HG03097 (cell line): Measurements from ENCODE around the gene EVA1C.
"Not testable (repeated sequence)": the region's sequence is repeated elsewhere in the genome, so short reads cannot be mapped to it uniquely, and the experiment has no call there.

Source experiments
- ATAC-seq: cut with Tn5 transposase; IDR thresholded peaks from one replicate; pipeline ENCODE4 v1.9.1; 2021; ENCODE audit not compliant: unreplicated experiment, low FRiP score

EVA1C gene

DNA sequence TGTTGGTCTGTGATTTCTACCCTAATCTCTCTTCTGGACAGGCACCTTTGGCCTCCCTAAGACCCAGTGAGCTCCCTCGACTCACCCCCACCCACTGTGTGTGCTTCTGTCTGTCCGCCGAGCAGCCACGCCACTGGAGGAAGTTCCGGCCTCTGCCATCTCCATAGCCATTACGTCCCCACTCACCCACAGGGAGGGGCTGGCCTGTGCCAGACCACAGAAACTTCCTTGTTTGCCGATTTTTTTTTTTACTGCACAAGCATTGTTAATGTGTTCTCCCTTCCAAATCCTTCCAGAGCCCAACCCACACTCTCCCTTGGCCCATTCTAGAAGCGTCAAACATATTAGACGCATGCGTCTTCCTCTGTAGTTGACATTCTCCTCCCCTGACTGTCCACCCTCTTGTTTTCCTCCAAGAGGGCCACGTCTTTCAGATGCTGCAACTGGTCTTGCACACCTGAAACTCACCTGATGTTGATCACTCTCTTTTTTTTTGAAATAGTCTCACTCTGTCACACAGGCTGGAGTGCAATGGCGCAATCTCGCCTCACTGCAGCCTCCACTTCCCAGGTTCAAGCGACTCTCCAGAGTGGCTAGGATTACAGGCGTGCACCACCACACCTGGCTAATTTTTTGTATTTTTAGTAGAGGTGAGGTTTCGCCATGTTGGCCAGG, 72.3 kb downstream of the EVA1C start:
- ATAC-seq, result no peak

DNA sequence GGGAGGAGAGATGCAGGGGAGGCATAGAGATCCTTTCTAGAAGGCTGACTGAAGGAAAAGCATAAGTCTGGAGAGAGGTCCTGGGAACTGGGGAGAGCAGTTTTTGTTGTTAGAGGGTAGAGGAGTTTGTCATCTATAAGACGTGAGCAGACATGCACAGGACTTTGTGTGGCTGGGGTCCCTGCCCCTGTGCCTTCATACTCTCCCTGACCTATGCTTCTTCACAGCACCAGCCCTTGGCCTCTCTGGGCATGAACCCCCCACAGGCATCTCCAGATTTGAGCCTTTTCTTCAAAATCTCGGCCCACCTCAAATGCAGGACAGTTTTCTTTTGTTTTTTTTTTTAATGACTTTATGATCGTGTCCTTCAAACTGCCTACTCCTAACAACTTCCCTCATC, 79.9 kb downstream of the EVA1C start:
- ATAC-seq, result no peak

DNA sequence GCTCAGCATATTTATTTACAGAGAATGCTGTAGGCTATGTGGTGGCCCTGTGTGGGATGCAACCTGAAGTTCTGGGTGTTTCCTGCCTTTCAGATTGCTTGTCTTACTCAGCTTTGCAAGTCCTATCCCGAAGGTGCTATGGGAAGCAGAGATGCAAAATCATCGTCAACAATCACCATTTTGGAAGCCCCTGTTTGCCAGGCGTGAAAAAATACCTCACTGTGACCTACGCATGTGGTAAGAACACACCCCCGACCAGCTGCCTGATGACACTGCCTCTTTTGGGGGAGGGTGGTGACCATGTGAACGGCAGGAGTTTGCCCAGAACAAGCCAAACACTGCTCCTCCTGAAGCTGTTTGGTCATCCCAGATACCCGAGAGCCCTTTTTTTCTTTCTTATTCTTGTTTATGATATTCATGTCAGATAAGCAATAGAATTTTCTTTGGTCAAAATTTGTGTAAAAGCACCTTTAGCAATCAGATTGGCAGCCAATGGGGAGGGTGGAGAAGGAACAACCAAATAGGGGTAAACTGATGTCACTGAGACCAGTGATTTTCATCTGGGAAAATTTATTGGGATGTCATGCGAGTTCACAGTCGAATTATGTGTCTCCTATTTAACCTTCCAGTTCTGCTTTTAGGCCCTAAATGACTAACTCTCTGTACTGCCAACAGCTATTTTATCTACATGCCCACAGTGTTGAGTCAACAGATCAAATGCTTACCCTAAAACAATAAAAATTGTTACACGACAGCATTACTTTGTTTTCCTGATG, 82.6 kb downstream of the EVA1C start:
- ATAC-seq, result no peak

DNA sequence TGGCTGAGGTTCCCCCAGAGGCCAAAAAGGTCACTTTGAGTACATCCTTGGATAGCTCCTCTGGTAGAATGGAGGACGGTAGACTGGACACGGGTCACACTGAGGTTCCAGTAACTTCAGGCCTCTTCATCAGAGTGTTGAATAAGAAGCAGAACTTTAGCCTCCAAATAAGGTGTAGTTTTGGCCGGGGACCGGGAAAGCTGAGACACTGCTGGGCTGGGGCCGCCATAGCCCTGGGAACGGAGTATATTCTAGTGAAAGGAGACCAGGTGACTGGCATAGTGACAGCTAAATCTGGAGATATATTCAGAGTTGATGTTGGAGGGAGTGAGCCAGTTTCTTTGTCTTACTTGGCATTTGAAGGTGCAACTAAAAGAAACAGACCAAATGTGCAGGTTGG, 84.1 kb downstream of the EVA1C start:
- ATAC-seq, result no peak

DNA sequence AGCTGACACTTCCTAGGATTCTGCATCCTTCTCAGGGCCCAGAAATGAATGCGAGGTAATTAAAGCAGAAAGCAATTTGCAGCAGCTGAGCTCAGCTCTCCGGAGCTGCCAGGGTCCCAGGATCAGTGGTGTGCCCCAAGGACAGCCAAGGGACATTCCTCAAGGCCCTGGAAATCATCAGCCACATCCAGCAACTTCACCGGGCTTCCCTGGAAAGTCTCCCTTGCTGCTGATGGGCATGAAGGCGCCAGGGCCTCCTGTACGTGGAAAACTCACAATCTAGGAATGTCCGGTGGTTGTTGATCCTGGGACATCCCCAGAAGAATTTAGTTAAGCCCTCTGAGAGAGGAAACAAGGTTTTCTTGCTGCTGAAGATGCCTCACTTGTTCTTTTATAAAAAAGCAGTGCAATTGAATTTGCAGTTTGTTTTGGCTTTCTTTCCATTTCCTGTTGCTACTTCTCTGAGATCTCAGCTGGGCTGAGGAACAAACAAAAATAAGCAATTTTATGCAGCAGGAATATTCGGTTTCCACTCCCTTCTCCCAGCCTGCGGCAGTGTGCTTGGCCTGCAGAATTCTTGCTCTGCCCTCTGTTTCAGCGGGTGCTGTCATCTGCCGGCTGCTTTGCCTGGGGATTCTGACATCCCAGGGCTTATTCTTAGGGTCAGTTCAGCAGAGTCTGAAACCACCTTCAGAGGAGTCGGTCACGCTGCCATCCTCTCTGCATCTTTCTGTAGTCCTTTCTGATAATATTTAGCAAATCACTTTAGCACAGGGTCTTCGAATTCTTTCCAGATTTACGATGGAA, 86.9 kb downstream of the EVA1C start:
- no peak for ATAC-seq

DNA sequence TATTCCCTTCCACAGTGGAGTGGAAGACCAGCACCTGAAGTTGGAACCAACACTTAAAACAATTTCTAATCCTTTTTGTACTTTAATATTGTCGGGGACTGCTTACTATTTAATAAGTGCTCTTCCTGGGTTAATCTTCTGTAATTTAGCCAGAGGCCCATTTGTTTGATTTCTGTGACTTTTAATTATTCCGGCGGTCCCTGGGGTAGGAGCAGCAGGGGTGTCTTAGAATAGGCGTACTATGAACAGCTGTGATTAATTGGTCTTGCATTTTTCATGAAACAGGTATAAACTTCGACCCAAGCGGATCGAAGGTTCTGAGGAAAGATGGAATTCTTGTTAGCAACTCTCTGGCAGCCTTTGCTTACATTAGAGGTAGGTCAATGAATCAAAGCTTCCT, 91.1 kb downstream of the EVA1C start:
- ATAC-seq, result not testable (repeated sequence)

DNA sequence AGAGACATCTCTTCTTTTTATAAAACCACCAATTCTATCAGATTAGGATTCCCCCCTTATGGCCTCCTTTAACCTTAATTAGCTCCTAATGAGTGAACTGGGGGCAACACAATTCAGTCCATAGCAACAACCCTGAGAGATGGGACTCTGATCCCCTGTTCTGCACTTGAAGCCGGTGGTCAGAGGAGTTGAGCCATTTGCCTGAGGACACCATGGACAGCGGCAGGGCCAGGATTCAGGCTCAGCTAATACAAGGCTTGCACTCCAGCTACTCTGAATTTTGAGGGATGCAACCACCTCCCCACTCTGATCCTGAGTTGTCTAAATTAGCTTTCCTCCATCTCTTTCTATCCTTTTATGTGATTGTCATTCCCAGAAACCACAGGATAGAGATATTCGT, 93.3 kb downstream of the EVA1C start:
- not testable (repeated sequence) for ATAC-seq

DNA sequence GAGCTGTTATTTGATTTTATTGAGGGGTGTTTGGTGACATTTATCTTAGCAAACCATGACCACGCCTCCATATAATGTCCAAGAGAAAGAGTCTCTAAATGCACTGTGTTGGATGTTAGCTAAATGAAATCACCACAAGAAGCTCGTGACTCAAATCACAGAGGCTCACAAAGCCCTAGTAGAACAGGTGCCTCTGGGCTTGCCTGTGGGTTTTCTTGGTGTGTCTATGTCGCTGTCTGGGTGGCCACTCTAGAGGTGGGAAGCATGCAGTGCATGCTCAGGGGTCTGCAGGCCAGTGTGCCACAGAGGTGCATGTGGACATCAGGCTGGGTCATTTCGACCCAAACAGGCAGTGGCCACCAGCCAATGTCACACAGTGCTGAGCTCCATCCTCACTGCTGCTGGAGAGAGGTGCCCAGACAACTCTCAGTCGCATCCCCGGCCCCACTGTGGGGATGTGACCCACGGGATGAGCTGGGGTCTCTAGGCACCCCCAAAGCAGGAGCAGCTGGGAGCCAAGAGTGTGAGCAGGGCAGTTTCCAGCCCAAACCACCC, 94.0 kb downstream of the EVA1C start:
- ATAC-seq, result not testable (repeated sequence)

DNA sequence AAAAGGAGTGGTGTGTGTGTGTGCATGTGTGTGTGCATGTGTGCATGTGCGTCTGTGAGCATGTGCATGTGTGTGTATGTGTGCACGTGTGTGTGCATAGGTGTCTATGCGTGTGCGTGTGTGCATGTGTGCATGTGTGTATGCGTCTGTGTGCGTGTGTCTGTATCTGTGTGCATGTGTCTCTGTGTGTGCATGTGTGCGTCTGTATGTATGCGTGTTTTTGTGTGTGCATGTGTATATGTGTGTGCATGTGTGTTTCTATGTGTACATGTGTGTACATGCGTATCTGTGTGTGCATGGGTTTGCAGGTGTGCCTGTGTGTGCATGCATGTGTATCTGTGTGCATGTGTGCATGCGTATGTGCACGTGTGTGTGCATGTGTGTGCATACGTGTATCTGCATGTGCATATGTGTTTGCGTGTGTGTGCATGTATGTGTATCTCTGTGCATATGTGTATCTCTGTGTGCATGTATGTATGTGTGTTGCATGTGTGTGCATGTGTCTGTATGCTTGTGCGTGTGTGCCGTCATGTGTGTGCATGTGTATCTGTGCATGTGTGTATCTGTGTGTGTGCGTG, 94.9 kb downstream of the EVA1C start:
- ATAC-seq, result no peak

DNA sequence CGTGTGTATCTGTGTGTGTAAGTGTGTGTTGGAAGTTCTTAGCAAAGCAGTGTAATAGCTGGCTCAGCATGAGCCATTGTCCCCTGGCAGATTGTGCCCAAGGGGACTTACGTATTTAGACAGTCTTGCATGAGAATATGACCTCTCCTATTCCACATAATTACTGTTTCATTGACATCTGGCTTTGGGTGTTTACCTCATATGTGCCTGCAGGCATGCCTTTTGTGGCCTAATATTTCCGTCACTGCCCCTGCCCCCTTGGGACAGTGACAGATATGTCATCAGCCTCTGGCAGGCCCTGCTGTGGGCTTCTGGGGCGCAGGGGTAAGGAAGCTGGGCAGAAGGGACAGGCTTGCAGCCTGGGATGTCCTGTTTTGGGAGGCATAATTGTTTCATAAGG, 95.5 kb downstream of the EVA1C start:
- ATAC-seq, result not testable (repeated sequence)

DNA sequence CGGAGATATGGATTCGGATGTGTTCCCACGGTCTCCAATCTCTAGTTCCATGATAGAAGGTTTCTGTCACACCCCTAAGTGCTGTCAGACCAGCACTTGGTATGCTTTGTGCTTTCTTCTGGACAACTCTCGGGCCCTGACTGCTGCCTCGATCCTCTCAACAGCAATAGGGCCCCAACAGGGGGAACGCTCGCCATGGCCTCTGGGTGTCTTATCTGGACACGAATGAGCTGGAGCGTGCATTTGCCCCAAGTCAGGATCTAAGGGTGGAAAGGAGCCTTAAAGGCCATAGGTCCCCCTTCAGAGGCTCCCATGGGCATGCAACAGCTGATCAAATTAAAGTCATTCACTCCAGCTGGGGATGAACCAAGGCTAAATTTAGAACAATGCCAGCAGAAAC, 96.1 kb downstream of the EVA1C start:
- no peak for ATAC-seq

DNA sequence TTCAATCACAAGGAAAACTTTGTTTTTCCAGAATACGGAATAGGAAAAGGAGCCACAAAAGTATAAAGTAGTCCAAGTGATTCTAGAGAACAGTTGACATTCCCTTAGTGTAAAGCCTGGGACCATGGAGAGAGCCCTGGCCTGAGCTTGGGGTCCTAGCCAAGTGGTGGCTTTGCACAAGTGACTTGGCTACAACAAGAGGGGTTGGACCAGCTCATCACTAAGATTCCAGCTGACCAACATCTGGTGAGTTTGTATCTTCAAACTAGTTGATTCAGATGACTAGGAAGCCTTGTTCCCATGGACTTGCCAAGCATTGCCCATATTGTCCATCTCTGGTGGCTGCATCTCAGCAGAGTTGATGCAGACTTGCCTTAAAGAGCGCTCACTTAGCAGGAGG, 96.5 kb downstream of the EVA1C start:
- ATAC-seq, result not testable (repeated sequence)

DNA sequence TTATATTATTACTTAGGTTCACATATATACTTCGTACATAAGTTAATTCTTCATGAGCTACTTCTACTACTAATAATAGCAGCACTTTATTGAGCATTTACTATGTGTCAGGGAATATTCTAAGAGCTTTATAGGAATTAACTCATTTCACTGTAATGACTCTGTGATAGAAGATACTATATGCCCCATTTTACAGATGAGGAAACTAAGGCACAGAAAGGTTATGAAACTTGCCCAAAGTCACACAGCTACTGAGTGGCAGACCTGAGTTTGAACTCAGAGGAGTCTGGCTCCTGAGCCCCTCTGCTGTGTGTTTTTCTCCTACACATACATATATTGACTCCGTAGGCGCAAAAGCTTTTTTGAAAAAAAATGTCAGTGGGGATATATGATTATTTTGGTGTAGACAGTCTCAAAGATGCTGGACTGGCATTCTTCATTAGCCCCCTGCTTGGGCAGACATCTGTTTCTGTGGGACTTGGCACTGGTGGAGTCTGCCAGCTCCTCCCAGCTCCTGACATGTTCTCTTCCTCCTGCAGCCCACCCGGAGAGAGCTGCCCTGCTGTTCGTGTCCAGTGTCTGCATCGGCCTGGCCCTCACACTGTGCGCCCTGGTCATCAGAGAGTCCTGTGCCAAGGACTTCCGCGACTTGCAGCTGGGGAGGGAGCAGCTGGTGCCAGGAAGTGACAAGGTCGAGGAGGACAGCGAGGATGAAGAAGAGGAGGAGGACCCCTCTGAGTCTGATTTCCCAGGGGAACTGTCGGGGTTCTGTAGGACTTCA, 102.0 kb downstream of the EVA1C start:
- ATAC-seq, result no peak

DNA sequence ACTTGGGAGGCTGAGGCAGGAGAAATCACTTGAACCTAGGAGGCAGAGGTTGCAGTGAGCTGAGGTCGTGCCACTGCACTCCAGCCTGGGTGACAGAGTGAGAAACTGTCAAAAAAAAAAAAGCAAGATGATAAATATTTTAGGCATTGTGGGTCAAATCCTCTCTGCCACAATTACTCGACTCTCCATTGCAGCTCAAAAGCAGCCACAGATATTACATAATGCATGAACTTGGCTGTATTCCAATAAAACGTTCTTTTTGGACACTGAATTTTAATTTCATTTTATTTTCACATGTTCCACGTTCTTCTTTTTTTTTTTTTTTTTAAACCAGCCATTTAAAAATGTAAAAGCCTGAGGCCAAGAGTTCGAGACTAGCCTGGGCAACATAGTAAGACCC, 103.4 kb downstream of the EVA1C start:
- ATAC-seq, result no peak

DNA sequence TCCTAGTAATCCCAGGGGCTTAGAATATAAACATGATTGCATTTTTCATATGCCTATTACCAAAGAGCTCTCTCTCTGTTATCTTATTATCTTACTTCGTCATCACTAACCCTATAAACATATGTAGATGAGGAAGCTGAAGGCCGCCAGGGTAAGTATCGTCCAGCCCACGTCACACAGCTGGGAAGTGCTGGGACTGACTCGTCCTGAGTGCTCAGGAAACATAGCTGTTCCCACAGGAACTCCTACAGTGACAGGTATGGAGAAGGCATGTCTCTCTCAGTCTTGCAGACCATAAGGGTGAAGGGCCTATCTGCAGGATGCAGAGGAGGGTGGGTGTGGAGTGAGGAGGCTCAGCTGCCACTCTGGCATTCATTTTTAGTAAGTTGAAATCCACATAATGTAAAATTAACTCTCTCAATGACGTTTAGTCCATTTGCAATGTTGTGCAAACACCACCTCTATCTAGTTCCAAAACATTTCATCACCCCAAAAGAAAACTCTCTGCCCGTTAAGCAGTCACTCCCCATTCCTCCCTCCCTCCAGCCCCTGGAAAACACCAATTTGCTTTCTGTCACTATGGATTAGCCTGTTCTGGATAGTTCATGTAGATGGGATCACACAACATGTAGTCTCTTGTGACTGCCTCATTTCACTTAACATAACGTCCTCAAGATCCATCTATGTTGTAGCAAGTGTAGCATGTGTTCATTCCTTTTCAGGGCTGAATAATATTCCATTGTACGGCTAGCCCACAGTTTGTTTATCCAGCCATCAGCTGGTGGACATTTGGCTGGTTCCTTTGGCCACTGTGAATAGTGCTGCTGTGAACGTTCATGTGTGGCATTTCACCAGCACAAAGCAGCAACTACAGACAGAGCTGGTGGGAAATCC, 104.5 kb downstream of the EVA1C start:
- ATAC-seq, result no peak

DNA sequence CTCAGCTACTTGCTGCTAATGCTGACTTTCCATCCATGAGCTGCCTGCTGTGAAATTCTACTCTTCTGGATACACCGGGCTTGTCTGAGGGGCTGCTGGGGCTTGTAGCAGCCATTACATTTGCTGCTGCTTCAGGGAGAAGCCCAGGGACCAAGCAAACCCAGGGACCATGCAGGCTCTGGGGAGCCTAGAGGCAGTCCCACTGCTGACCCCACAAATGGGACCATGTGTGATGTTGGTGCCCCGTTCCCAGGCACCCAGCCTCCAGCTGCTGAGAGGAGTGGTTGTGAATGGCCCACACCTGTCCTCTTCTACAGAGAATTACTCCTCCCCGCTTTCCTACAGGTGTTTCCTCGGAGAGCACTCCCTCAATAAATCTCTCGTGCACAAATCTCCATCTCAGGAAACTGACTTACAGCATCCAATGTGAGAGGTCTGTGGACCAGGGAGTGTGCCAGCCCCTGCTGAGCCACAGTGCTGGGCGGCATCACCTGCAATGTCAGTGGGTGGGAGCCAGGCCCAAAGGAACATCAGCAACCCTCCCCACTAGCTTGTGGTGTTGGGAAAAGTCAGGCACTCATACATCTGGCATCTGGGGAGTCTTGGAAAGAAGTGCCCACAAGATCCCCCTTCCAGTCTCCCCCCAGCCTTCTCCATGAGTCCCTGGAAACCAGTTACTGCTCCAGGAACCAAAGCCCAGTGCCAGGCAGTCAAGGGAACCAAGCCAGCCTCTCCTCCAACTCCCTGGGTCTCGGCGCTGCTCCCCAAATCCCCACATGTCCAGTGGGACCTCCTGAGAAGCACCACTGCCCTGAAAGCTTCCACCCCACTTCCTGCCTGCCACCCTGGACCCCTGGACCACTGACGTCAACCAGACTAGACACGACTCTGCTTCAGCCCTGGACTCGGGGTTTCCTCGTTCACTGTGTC, 107.7 kb downstream of the EVA1C start:
- no peak for ATAC-seq

DNA sequence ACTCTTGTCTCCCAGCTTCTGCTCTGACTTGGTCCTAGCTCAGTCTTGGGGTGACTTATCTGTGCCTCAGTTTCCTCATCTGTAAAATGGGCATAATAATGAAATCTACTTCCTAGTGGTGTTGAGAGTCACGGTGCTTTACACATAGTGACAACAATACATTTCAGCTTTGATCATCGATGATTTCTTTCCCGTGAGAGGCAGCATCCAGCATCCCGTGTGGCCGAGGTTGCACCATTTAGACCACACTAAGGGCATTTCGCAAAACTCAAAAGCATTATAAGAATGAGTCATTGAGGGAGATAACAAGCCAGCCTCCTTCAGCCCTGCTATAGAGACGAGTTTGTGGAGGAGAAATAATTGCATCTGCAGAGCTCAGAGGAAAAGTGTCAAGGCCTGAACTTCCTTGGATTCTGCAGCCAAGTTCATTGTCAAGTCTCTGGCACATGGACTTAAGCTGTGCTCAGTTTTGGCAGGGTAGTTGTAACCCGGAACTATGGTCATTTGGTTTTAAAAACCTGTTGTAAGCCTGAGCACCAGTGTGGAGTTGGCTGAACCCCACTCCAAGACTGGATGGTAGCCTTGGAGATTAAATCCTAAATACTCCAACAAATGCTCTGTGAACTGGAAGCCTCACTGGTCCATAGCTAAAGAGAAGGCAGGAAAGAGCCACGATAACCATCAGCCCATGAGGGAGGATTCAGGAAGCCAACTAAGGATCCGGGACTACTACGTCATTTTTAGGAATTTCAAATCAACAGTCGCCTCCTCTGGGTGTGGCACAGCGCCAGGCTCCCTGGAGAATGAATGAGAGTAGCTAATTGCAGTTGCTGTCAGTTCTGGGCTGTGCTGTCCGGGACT, 108.6 kb downstream of the EVA1C start:
- no peak for ATAC-seq
